Measurements from ENCODE around the gene DYRK4.

- peak; percentile 76 for TF ChIP-seq POLR2AphosphoS5 (IDR thresholded peaks at IDR 0.05; ENCODE audit: low read depth, low read length)
- TF ChIP-seq, protein P1, sequence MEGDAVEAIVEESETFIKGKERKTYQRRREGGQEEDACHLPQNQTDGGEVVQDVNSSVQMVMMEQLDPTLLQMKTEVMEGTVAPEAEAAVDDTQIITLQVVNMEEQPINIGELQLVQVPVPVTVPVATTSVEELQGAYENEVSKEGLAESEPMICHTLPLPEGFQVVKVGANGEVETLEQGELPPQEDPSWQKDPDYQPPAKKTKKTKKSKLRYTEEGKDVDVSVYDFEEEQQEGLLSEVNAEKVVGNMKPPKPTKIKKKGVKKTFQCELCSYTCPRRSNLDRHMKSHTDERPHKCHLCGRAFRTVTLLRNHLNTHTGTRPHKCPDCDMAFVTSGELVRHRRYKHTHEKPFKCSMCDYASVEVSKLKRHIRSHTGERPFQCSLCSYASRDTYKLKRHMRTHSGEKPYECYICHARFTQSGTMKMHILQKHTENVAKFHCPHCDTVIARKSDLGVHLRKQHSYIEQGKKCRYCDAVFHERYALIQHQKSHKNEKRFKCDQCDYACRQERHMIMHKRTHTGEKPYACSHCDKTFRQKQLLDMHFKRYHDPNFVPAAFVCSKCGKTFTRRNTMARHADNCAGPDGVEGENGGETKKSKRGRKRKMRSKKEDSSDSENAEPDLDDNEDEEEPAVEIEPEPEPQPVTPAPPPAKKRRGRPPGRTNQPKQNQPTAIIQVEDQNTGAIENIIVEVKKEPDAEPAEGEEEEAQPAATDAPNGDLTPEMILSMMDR (IDR thresholded peaks at IDR 0.05 in 2 of 3, conservative IDR thresholded peaks at IDR 0.05 in 1 of 3; ENCODE audit: borderline replicate concordance in 1 of 3, insufficient read depth in 1 of 3, low read depth in 2 of 3, low read length in 2 of 3), result peak; percentile 44 to 98 (median 96); a peak in 5 of 6 replicates
These were observed 42.7 kb downstream of the DYRK4 start for GRCh38 chr12:4604684-4605193.

All from HCT116 (cell line).